Effector CD4-positive, alpha-beta T cell (primary cell): ENCODE measurements around the gene SRRM1.

Experiments
- DNase-seq: peaks from one replicate; pipeline ENCODE4 v3.0.0-alpha.2; 2020
- total RNA-seq: gene quantifications from one replicate; lab custom pipeline; 2026; lab: John Stamatoyannopoulos, UW

The SRRM1 gene
- 180 reads per million, percentile 91 among the genes with 10 or more reads in this experiment for total RNA-seq

DNA sequence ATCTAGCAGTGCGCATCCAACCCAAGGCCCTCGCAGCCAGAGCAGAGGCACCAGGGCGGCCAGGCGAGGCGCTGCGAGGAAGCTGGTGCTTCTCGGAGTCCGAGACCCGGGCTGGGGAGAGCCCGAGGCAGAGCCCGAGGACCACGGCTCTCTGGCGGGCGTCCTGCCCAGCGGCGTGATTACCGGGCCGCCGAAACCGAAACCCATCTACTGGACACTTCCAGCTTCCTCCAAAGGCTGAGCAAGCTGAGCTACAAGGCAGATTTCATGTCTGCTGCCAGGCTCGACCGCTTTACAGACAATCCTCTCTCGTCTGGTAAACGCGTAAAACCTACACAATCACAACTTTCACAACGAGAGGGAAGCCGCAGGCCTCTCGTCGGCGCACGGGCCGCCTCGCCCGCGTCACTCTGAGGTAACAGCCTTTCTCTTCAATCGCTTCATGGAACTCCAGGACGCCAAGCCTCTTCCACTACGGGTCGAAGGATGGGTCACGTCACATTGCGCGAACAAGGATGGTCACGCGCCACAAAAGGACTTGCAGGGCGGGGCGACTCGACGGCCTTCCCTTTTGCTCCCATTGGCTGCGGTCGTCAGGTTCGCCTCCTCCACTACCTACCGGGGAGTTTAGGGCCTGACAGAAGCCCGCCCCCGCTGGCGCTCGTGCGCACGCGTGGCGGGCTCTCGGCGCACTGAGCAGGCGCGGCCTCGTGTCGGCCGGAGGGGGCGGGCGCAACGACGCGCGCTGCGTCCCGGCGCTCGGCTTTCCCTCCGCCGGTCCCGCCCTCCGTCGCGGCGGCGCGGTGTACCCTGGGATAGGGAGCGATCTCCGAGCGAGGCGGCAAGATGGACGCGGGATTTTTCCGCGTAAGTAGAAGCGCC lies at the start of gene SRRM1:
TSS of gene SRRM1 (plus strand) at position 822 of the 882 bp plus-strand sequence. CDS start at position 847, 25 bp downstream.
- DNase-seq: peak; percentile 99

DNA sequence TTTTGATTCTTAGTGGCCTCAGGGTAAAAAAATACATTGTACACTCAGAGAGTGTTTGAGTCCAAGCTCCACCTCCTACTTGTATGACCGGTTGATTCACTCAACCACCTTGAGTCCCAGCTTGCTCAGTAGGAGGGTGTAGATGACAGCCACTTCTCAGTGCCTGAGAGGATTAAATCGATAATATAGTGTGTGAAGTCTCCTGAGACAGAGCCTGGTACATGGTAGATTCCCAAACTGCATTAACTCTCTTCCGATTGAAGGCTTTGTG lies 48.8 kb upstream of the SRRM1 start:
- no peak for DNase-seq

GRCh38 chr1:24596401-24596880 lies 46.7 kb upstream of the SRRM1 start:
- no peak for DNase-seq

DNA sequence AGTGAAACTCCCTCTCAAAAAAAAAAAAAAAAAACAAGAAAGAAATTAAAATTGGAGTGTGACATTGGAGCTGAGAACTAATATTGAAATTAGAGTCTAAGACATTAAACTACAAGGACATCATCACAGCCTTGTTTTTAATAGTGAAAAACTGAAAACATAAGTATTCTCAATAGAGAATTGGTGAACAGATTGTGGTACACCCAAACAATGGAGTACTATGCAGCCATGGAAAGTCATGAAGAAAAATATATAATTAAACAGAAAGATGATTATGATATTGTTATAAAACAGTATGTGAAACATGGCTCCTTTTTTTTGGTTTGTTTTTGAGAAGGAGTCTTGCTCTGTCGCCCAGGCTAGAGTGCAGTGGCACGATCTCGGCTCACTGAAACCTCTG lies 43.8 kb upstream of the SRRM1 start:
- DNase-seq: no peak

- DNase-seq: no peak
Observed at GRCh38 chr1:24600551-24600950, 42.6 kb upstream of the SRRM1 start.

- DNase-seq: no peak
Observed at GRCh38 chr1:24605534-24606295, 37.4 kb upstream of the SRRM1 start.

- no peak for DNase-seq
Observed at GRCh38 chr1:24606296-24606605, 36.9 kb upstream of the SRRM1 start.

DNA sequence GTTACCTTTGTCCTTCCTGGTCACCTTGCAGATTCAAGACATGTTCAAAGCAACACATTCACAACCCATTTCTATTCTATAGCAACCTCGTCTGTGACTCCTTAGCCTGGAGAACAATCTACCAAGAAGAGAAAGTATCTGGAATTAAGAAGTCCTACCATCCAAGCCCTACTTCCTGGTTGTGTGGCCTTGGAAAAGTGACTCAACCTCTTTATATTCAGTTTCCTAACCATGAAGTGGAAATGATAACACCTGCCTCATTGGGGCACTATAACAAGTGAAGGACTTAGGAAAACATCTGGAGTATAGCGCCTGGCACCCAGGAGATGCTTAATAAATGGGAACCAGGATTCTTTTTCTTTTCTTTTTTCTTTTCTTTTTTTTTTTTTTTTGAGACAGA lies 36.5 kb upstream of the SRRM1 start:
- DNase-seq: no peak

DNA sequence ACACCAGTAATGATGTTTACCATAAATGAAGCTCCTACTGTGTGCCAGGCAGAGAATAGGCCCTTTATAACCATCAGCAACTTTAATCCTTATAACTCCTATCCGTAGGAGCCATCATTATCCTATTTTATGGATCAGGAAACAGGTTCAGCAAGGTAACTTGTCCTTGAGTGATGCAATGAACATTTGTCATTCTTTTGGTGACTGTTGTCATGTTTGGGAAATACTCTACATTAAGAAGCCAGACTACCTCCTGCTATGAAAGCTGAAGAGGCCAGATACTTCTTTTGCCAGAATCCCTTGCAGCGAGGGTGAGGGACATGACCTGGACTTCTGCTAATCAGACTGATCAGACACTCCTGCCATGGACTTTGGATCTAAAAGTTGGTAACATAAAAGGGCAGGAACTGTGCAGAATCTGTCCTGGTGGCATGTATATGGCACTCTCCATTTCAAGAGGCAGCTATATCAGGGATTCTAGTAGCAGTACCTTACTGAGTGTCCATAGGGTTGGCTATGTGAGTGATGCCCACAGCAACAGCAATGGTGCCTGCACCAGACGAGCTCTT lies 33.1 kb upstream of the SRRM1 start:
- DNase-seq: no peak

DNA sequence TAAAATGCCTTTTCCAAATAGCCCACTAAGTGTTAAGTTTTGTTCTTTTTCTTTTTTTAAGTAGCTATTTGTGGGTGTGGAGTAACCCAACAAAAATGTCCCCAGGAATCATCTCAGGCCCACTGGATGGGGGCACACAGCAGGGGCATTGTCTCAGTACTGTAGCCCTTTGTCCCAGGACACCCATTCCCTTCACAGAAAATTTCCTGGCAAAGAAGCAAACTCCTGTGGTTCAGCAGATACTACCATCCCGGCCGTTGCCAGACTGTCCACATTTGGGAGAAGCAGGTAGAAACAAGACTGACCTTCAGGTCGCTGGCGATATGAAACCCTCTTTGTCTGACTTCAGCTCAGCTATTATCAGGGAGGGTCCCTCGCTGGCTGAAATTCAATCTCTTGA lies 23.7 kb upstream of the SRRM1 start:
- no peak for DNase-seq

DNA sequence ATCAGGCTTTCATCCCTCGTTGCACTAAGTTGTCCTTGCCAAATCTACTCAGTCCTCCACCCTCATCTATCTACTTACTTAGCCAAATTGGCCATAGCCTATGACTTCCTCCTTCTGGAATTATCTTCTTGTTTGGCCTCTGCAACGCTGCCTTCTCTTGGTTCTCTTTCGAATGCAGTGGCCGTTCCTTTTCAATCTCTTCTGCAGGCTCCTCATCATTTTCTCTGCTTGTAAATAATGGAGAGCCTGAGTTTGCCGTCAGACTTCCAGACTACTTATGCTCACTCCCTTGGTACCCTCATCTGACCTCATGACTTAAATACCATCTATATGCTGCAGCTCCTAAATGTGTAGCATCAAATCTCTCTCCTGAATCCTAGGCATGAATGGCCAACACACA lies 22.4 kb upstream of the SRRM1 start:
- no peak for DNase-seq

DNA sequence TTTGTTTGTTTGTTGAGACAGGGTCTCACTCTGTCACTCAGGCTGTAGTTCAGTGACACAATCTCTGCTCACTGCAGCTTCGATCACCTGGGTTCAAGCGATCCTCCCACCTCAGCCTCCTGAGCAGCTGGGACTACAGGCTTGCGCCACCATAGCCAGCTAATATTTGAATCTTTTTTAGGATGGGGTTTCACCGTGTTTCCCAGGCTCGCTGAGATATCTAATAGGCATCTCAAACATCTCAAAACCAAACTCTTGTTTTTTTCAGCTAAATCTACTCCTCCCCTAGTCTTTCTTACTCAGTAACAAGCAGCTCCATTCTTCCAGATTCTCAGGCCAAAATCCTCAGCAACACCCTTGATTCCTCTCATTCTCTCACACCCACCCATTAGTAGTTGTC lies 22.0 kb upstream of the SRRM1 start:
- DNase-seq: no peak

- DNase-seq: no peak
Observed at GRCh38 chr1:24622218-24622617, 20.9 kb upstream of the SRRM1 start.

DNA sequence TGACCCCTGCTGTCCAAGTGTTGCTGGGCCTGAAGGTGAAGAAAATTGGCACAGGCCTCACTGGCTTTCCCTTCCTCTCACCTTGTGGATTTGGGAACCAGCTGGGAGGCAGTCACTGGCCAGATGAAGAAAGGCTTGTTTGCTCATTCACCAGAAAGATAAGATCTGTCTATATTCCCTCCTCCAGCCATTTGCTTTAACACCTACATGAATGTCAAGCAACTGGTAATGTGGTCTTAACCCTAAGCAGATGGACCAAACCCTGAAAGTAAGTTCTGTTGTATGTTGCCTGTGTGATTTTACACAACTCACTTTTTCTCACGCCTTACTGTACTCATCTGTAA lies 10.3 kb upstream of the SRRM1 start:
- no peak for DNase-seq

- no peak for DNase-seq
Observed at GRCh38 chr1:24635195-24635843, 7.8 kb upstream of the SRRM1 start.

DNA sequence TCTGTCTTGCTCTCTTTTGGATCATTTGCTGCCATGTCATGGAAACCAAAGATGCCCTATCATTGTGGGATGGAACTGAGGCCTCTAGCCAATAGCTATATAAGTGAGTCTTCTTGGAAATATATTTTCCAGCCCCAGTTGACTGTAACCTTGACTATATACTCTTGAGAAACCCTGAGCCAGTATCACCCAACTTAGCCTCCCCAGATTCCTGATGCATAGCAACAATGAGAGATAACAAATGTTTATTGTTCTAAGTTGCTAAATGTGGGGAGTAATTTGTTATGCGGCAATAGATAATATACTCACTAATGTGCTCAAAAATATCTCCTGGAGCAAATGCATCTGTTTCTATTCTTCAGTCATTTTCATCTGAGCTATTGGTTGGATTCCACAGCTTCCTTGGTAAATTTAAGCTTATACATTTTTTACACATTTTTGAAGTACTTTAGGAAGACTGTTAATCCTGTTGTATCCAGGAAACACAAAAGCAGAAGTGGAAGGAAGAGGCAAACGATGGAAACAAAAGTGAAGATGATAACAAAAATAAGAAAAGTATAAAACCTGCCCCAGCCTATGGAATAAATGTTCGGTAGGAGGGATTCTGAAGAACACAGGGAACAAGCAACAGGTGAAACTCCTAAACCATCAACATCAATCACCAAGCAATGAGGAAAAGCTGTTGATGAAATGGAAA lies 6.3 kb upstream of the SRRM1 start:
- no peak for DNase-seq

GRCh38 chr1:24639094-24639493 lies 4.0 kb upstream of the SRRM1 start:
- DNase-seq: no peak

DNA sequence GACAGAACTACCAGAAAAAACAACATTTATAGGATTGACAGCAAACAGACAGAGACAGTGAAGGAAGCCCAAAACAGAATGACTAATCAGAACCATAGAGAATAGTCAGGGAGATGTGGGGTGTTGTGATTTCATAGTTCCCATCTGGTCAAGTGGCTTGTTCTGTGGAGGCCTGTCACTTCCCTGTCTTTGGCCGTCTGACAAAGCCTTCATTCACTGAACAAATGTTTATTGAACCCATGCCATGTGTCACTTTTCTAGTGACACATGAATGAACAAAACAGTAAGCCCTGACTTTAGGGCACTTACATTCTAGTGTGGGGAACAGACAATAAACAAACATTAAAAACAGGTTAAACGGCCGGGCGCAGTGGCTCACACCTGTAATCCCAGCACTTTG lies 3.2 kb upstream of the SRRM1 start:
- DNase-seq: no peak

- DNase-seq: no peak
Observed at GRCh38 chr1:24640288-24640687, 2.8 kb upstream of the SRRM1 start.

DNA sequence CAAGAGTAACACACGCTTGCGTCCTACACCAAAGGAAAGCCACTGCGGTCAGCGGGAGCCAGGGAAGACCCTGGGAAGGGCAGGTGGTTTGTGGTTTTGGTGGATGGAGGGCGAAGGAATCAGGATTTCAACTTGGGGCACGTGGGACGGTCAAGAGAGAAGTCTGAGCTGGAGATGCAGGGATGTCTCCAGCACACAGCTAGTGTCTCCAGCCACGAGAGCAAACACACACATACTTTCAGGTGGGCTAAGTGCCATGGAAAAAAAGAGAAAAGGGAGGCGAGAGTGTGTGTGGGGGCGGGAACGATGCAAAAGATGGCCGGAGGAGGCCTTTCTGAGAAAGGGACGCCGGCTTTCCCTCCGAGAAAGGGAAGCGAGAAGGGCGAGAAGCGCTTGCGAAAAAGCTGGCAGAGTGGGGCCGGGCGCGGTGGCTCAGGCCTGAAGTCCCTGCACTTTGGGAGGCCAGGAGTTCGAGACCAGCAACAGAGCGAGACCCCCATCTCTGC lies 1.4 kb upstream of the SRRM1 start:
- no peak for DNase-seq

GRCh38 chr1:24643363-24644099 lies 429 bp downstream of the SRRM1 start:
- peak; percentile 40 for DNase-seq

GRCh38 chr1:24644100-24644384 lies 940 bp downstream of the SRRM1 start:
- DNase-seq: no peak
